Stimulated activated CD4-positive, alpha-beta T cell treated with anti-CD3 and anti-CD28 coated beads, Interleukin-4, amount 100 ng/mL, for 48 hours (primary cell): ENCODE measurements around the gene PKMYT1.
"Not testable (repeated sequence)": the region's sequence is repeated elsewhere in the genome, so short reads cannot be mapped to it uniquely, and the experiment has no call there.

ENCODE experiments used
- DNase-seq, 2 donors: peaks; one replicate each; pipeline ENCODE4 v3.0.0-alpha.2; 2020; ENCODE audit warnings: low read depth in 2 of 2

The PKMYT1 gene

GRCh38 chr16:2960183-2961010 lies 19.8 kb downstream of the PKMYT1 start:
- DNase-seq: no peak

GRCh38 chr16:2959206-2959605 lies 21.0 kb downstream of the PKMYT1 start:
- DNase-seq: no peak

GRCh38 chr16:2956579-2956956 lies 23.7 kb downstream of the PKMYT1 start:
- DNase-seq: no peak

GRCh38 chr16:2955779-2956578 lies 24.3 kb downstream of the PKMYT1 start:
- no peak for DNase-seq

GRCh38 chr16:2955438-2955778 lies 24.8 kb downstream of the PKMYT1 start:
- no peak for DNase-seq

GRCh38 chr16:2954656-2955381 lies 25.4 kb downstream of the PKMYT1 start:
- no peak for DNase-seq

GRCh38 chr16:2953706-2954627 lies 26.3 kb downstream of the PKMYT1 start:
- no peak for DNase-seq

- no peak for DNase-seq
These were observed 27.6 kb downstream of the PKMYT1 start for GRCh38 chr16:2952679-2953078.

GRCh38 chr16:2950773-2951172 lies 29.5 kb downstream of the PKMYT1 start:
- no peak for DNase-seq

- no peak for DNase-seq
These were observed 29.9 kb downstream of the PKMYT1 start for GRCh38 chr16:2950353-2950724.

- DNase-seq: no peak
These were observed 30.4 kb downstream of the PKMYT1 start for GRCh38 chr16:2949705-2950352.

- DNase-seq: no peak
These were observed 31.2 kb downstream of the PKMYT1 start for GRCh38 chr16:2948807-2949704.

GRCh38 chr16:2946649-2947048 lies 33.6 kb downstream of the PKMYT1 start:
- no peak for DNase-seq

GRCh38 chr16:2943716-2944115 lies 36.5 kb downstream of the PKMYT1 start:
- not testable (repeated sequence) for DNase-seq

GRCh38 chr16:2942045-2942444 lies 38.2 kb downstream of the PKMYT1 start:
- DNase-seq: no peak

- DNase-seq: no peak
These were observed 40.3 kb downstream of the PKMYT1 start for GRCh38 chr16:2939968-2940367.

- DNase-seq: no peak
These were observed 42.0 kb downstream of the PKMYT1 start for GRCh38 chr16:2938206-2938605.

- no peak for DNase-seq
These were observed 43.1 kb downstream of the PKMYT1 start for GRCh38 chr16:2937170-2937569.

- no peak for DNase-seq
These were observed 43.7 kb downstream of the PKMYT1 start for GRCh38 chr16:2936436-2937011.

GRCh38 chr16:2934450-2934849 lies 45.8 kb downstream of the PKMYT1 start:
- DNase-seq: no peak
